Measurements from ENCODE around the gene DSG3.
A peak's percentile ranks its signal among the peaks of the same experiment; 100 is the strongest.

The DSG3 gene

GRCh38 chr18:31451625-31452024 is 4.1 kb downstream of the DSG3 start:
- in situ Hi-C loops (cut with HindIII; ENCODE audit: low sequenced_read_pairs): no loop called here
- TF ChIP-seq, protein P1, sequence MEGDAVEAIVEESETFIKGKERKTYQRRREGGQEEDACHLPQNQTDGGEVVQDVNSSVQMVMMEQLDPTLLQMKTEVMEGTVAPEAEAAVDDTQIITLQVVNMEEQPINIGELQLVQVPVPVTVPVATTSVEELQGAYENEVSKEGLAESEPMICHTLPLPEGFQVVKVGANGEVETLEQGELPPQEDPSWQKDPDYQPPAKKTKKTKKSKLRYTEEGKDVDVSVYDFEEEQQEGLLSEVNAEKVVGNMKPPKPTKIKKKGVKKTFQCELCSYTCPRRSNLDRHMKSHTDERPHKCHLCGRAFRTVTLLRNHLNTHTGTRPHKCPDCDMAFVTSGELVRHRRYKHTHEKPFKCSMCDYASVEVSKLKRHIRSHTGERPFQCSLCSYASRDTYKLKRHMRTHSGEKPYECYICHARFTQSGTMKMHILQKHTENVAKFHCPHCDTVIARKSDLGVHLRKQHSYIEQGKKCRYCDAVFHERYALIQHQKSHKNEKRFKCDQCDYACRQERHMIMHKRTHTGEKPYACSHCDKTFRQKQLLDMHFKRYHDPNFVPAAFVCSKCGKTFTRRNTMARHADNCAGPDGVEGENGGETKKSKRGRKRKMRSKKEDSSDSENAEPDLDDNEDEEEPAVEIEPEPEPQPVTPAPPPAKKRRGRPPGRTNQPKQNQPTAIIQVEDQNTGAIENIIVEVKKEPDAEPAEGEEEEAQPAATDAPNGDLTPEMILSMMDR (IDR thresholded peaks at IDR 0.05; ENCODE audit: low read depth, low read length): no peak
- H3K4me3 ChIP-seq (ENCODE audit: low read depth, low read length): no peak overlapping the region
- no peak for DNase-seq (ENCODE audit: low read depth, low spot score)

GRCh38 chr18:31454066-31454708 is 6.6 kb downstream of the DSG3 start:
- in situ Hi-C loops (cut with HindIII; ENCODE audit: low sequenced_read_pairs): no loop called here
- DNase-seq (ENCODE audit: low read depth, low spot score): peak; percentile 74

GRCh38 chr18:31469629-31470028 is 22.1 kb downstream of the DSG3 start:
- in situ Hi-C loops (cut with HindIII; ENCODE audit: low sequenced_read_pairs): no loop called here
- no peak for DNase-seq (ENCODE audit: low read depth, low spot score)
- TF ChIP-seq, protein P1 (IDR thresholded peaks at IDR 0.05; ENCODE audit: low read depth, low read length): no peak
- H3K4me3 ChIP-seq (ENCODE audit: low read depth, low read length): no peak overlapping the region

More at GRCh38 chr18:31454066-31454708, 6.6 kb downstream of the DSG3 start:
- no peak overlapping the region for H3K4me3 ChIP-seq (ENCODE audit: low read depth, low read length)
- TF ChIP-seq, protein P1 (IDR thresholded peaks at IDR 0.05; ENCODE audit: low read depth, low read length): no peak

DNA sequence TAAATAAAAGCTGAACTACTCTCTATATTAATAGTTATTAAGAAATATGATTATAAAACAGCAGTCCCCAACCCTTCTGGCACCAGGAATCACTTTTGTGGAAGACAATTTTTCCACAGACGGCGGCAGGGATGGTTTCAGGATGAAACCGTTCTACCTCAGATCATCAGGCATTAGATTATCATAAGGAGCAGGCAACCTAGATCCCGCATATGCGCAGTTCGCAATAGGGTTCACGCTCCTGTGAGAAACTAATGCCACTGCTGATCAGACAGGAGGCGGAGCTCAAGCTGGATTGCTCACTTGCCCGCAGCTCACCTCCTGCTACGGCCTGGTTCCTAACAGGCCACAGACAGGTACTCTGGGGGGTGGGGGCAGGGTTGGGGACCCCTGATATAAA is 31.1 kb downstream of the DSG3 start:
- in situ Hi-C loops (cut with HindIII; ENCODE audit: low sequenced_read_pairs): no loop called here
- no peak overlapping the region for H3K4me3 ChIP-seq (ENCODE audit: low read depth, low read length)
- TF ChIP-seq, protein P1 (IDR thresholded peaks at IDR 0.05; ENCODE audit: low read depth, low read length): no peak
- DNase-seq (ENCODE audit: low read depth, low spot score): no peak

DNA sequence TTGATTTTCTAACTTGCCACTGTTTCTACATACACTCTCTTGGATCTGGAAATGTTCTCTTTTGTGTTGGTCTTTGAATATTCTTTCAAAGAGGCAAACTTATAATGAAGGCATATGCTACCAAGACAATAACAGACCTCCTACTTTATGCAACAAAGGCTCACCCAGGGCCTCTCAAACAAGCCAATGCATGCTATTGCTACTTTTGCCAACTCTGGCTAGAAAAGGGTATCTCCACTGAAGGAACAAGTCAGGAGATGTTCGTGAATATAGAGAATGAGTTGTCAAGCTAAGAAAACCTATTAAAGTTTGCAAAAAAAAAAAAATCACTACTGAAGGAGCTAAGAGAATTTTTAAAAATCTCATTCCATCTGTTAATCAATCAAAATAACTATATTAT is 34.5 kb downstream of the DSG3 start:
- in situ Hi-C loops (cut with HindIII; ENCODE audit: low sequenced_read_pairs): no loop called here
- no peak for DNase-seq (ENCODE audit: low read depth, low spot score)
- H3K4me3 ChIP-seq (ENCODE audit: low read depth, low read length): no peak overlapping the region
- TF ChIP-seq, protein P1 (IDR thresholded peaks at IDR 0.05; ENCODE audit: low read depth, low read length): no peak

DNA sequence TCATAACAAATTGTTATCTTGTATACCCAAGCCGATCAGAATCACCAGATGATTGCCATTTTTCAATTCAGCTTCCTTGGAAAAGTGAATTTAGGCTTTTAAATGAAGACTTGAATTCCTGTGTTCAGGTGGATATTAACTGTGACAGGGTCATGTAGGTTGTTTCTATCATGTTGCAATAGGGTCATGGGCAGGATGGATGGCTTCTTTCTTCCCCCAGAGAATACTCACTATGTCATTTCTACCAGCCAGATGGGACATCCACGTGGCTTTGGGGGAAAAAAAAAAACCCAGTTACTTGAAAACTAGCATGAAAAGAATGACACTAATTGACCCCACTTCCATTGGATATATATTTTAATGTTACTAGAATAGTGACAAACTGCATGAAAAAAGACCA is 35.9 kb downstream of the DSG3 start:
- in situ Hi-C loops (cut with HindIII; ENCODE audit: low sequenced_read_pairs): no loop called here

More for the DNA sequence above, 35.9 kb downstream of the DSG3 start:
- TF ChIP-seq, protein P1 (IDR thresholded peaks at IDR 0.05; ENCODE audit: low read depth, low read length): no peak
- no peak for DNase-seq (ENCODE audit: low read depth, low spot score)
- no peak overlapping the region for H3K4me3 ChIP-seq (ENCODE audit: low read depth, low read length)

Measured in astrocyte of the spinal cord (primary cell).